ENCODE data around the gene KRT39. TPM values are rescaled to one million over a fixed set of nuclear protein-coding genes. Genes with fewer than 3 reads are reported as not detected.

The KRT39 gene
- total and polyA plus RNA-seq, 2 of the 13 experiments (the other 11 are each of a cell fraction or from before 2014, with no cell fraction given) = 0.07 to 1.2 TPM

GRCh38 chr17:40958086-40958953 is 8.4 kb downstream of the KRT39 start (continued):
- TF ChIP-seq STAT6 (CRISPR knock-in tag; IDR thresholded peaks at IDR 0.05; ENCODE audit: borderline replicate concordance) (no peak), IKZF5 (CRISPR knock-in tag; IDR thresholded peaks at IDR 0.05) (peak; percentile 77), NKX3-1 (CRISPR knock-in tag; IDR thresholded peaks at IDR 0.05) (peak; percentile 70; the same call in 1 of the 2 replicates), ZBTB34 (CRISPR knock-in tag; IDR thresholded peaks at IDR 0.05) (peak; percentile 51; the same call in 1 of the 2 replicates), TBX2 (CRISPR knock-in tag; IDR thresholded peaks at IDR 0.05; ENCODE audit: borderline replicate concordance) (peak; percentile 63; the same call in 1 of the 2 replicates), ZBTB8A (CRISPR knock-in tag; IDR thresholded peaks at IDR 0.05; ENCODE audit: borderline replicate concordance, low read depth) (no peak), SALL2 (CRISPR knock-in tag; IDR thresholded peaks at IDR 0.05) (no peak), SMAD3 (CRISPR knock-in tag; IDR thresholded peaks at IDR 0.05) (0 out of 2 replicates have a peak, but pooled peaks have one; percentile 37), ARID5B (CRISPR knock-in tag; IDR thresholded peaks at IDR 0.05) (peak; percentile 96), KMT2B (CRISPR knock-in tag; IDR thresholded peaks at IDR 0.05) (peak; percentile 43; the same call in 1 of the 2 replicates), KLF9 (CRISPR knock-in tag; IDR thresholded peaks at IDR 0.05; ENCODE audit: low read depth) (no peak), TEAD2 (CRISPR knock-in tag; IDR thresholded peaks at IDR 0.05) (0 out of 2 replicates have a peak, but pooled peaks have one; percentile 68), ZMYM4 (CRISPR knock-in tag; IDR thresholded peaks at IDR 0.05) (0 out of 2 replicates have a peak, but pooled peaks have one; percentile 30), MIXL1 (CRISPR knock-in tag; IDR thresholded peaks at IDR 0.05) (peak; percentile 81), HNF1B (CRISPR knock-in tag; IDR thresholded peaks at IDR 0.05) (no peak), SNAPC2 (CRISPR knock-in tag; IDR thresholded peaks at IDR 0.05) (0 out of 2 replicates have a peak, but pooled peaks have one; percentile 49), KDM6A (CRISPR knock-in tag; IDR thresholded peaks at IDR 0.05; ENCODE audit: low read depth) (peak; percentile 79), ZNF354B (CRISPR knock-in tag; IDR thresholded peaks at IDR 0.05) (0 out of 2 replicates have a peak, but pooled peaks have one; percentile 64)

Measured in HepG2 (cell line).